ENCODE results near the gene CNTNAP2.

- TF ChIP-seq REST (IDR thresholded peaks at IDR 0.05), result no peak
- no peak for TF ChIP-seq ATF3 (IDR thresholded peaks at IDR 0.05)
- no peak for TF ChIP-seq CTCF (IDR thresholded peaks at IDR 0.05; ENCODE audit: low read depth, low read length, missing input control)
- TF ChIP-seq TAF1 (conservative IDR thresholded peaks at IDR 0.05), result no peak
- TF ChIP-seq GABPA (IDR thresholded peaks at IDR 0.05 in 1 of 2, conservative IDR thresholded peaks at IDR 0.05 in 1 of 2), result no peak
- no peak for TF ChIP-seq MAX (IDR thresholded peaks at IDR 0.05)
- no peak for TF ChIP-seq RXRA (IDR thresholded peaks at IDR 0.05)
- no peak for TF ChIP-seq FOXA1 (IDR thresholded peaks at IDR 0.05)
- TF ChIP-seq RAD21 (IDR thresholded peaks at IDR 0.05), result no peak
Measured at GRCh38 chr7:148434181-148434757, 2317.7 kb downstream of the CNTNAP2 start.
